Liver (tissue), 9 donors: Measurements from ENCODE around the gene GAGE1. TPM values are rescaled to one million over a fixed set of nuclear protein-coding genes. Genes with fewer than 3 reads are reported as not detected.
"Not testable (repeated sequence)": the region's sequence is repeated elsewhere in the genome, so short reads cannot be mapped to it uniquely, and the experiment has no call there.

Experiments
- DNase-seq: peaks from one replicate; pipeline ENCODE4 v3.0.0-alpha.2; 2017; ENCODE audit warnings: low spot score
- H3K27ac ChIP-seq, 2 donors: one replicate each; pipeline ENCODE4 v1.7.0; 2013; ENCODE audit warnings: inconsistent platforms in 2 of 2, low read length in 2 of 2, control low read depth in 1 of 2, low read depth in 1 of 2, mild to moderate bottlenecking in 1 of 2
- H3K27me3 ChIP-seq, 4 donors: one replicate each; pipeline versions ENCODE4 v1.6.1 to v1.7.0; 2013; ENCODE audit warnings: low read length in 3 of 4, inconsistent platforms in 1 of 4, mild to moderate bottlenecking in 1 of 4, moderate library complexity in 1 of 4; ENCODE audit not compliant: control insufficient read depth in 4 of 4, insufficient read depth in 4 of 4
- H3K36me3 ChIP-seq, 4 donors: one replicate each; pipeline versions ENCODE4 v1.6.1 to v1.7.0; 2013; ENCODE audit warnings: low read length in 3 of 4, mild to moderate bottlenecking in 3 of 4, low read depth in 1 of 4, moderate library complexity in 1 of 4; ENCODE audit not compliant: control insufficient read depth in 4 of 4, insufficient read depth in 3 of 4
- H3K4me1 ChIP-seq, 4 donors: one replicate each; pipeline versions ENCODE4 v1.6.1 to v1.7.0; 2013; ENCODE audit warnings: low read length in 3 of 4, mild to moderate bottlenecking in 3 of 4, moderate library complexity in 1 of 4; ENCODE audit not compliant: control insufficient read depth in 4 of 4, insufficient read depth in 4 of 4
- H3K4me3 ChIP-seq, 3 donors: one replicate each; pipeline versions ENCODE4 v1.6.1 to v1.7.0; 2013; ENCODE audit warnings: low read length in 3 of 3, control low read depth in 1 of 3, low read depth in 1 of 3, mild to moderate bottlenecking in 1 of 3
- H3K9ac ChIP-seq, 2 donors: one replicate each; pipeline ENCODE4 v1.7.0; 2013; ENCODE audit warnings: low read length in 2 of 2, mild to moderate bottlenecking in 2 of 2, moderate library complexity in 2 of 2, control low read depth in 1 of 2, low read depth in 1 of 2
- H3K9me3 ChIP-seq, 4 donors: one replicate each; pipeline versions ENCODE4 v1.6.1 to v1.7.0; 2013; ENCODE audit warnings: low read length in 3 of 4; ENCODE audit not compliant: control insufficient read depth in 4 of 4
- WGBS: extraction: QIAGEN DNeasy Blood & Tissue Kit; methylation state at CpG from one replicate; pipeline ENCODE4 v1.1.7; 2013; 5-methylcytosine and 5-hydroxymethylcytosine counted together
- polyA plus RNA-seq, 2 donors: library from polyadenylated mRNA; stranded (reverse) in 1 of 2; unstranded in 1 of 2; fragments of 200-250 nt in 1 of 2; fragments of >200 nt in 1 of 2; fragmentation: Nextera tagmentation in 1 of 2; extraction: Ambion mirVana in 1 of 2; gene quantifications; one replicate each; pipeline versions ENCODE4 v1.2.1 to v1.2.3, GENCODE V29; 2013 to 2015
- total RNA-seq, 2 donors: library from RNA; depleted of rRNA; stranded (reverse); fragments of >200 nt; gene quantifications; one replicate each; pipeline ENCODE4 v1.2.3, GENCODE V29; 2014
- donor health status: healthy.
- donor health status: healthy.
- donor health status: healthy.
- donor health status: healthy.
- donor health status: healthy.

The GAGE1 gene, protein sequence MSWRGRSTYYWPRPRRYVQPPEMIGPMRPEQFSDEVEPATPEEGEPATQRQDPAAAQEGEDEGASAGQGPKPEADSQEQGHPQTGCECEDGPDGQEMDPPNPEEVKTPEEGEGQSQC
- not detected for total RNA-seq
- polyA plus RNA-seq: not detected

DNA sequence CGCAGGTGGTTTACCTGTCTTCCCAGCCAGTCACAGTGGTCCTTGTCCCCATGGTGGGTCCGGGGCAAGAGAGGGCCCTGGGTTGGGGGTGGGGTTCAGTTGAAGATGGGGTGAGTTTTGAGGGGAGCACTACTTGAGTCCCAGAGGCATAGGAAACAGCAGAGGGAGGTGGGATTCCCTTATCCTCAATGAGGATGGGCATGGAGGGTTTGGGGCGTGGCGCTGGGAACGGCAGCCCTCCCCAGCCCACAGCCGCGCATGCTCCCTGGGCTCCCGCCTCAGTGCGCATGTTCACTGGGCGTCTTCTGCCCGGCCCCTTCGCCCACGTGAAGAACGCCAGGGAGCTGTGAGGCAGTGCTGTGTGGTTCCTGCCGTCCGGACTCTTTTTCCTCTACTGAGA, at the start of gene GAGE1:
GAGE1 (plus strand) TSS at position 301 of the 400 bp plus-strand sequence. CDS start 1,155 bp downstream, outside the sequence.
- not testable (repeated sequence) for H3K27me3 ChIP-seq, H3K9ac ChIP-seq, H3K4me1 ChIP-seq, H3K9me3 ChIP-seq, H3K36me3 ChIP-seq, H3K27ac ChIP-seq, DNase-seq, H3K4me3 ChIP-seq
- no CpG with 5 or more reads among the region's 16 CpGs for WGBS

DNA sequence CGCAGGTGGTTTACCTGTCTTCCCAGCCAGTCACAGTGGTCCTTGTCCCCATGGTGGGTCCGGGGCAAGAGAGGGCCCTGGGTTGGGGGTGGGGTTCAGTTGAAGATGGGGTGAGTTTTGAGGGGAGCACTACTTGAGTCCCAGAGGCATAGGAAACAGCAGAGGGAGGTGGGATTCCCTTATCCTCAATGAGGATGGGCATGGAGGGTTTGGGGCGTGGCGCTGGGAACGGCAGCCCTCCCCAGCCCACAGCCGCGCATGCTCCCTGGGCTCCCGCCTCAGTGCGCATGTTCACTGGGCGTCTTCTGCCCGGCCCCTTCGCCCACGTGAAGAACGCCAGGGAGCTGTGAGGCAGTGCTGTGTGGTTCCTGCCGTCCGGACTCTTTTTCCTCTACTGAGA, 47.8 kb upstream of the GAGE1 start, which contains the start of gene GAGE12E:
GAGE12E (plus strand) TSS at position 301 of the 400 bp plus-strand sequence. CDS start 1,155 bp downstream, outside the sequence.
- H3K9me3 ChIP-seq: not testable (repeated sequence)
- no CpG with 5 or more reads among the region's 16 CpGs for WGBS

DNA sequence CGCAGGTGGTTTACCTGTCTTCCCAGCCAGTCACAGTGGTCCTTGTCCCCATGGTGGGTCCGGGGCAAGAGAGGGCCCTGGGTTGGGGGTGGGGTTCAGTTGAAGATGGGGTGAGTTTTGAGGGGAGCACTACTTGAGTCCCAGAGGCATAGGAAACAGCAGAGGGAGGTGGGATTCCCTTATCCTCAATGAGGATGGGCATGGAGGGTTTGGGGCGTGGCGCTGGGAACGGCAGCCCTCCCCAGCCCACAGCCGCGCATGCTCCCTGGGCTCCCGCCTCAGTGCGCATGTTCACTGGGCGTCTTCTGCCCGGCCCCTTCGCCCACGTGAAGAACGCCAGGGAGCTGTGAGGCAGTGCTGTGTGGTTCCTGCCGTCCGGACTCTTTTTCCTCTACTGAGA, 38.3 kb upstream of the GAGE1 start, which contains the start of gene GAGE12F:
GAGE12F (plus strand) TSS at position 301 of the 400 bp plus-strand sequence. CDS start 1,155 bp downstream, outside the sequence.
- not testable (repeated sequence) for H3K4me3 ChIP-seq, H3K36me3 ChIP-seq, H3K4me1 ChIP-seq, H3K27me3 ChIP-seq, H3K9ac ChIP-seq, H3K27ac ChIP-seq, DNase-seq, H3K9me3 ChIP-seq
- no CpG with 5 or more reads among the region's 16 CpGs for WGBS

More for the DNA sequence above, 47.8 kb upstream of the GAGE1 start, which contains the start of gene GAGE12E:
- H3K27ac ChIP-seq, H3K36me3 ChIP-seq, H3K9ac ChIP-seq, H3K27me3 ChIP-seq, H3K4me1 ChIP-seq, H3K4me3 ChIP-seq, DNase-seq: not testable (repeated sequence)

DNA sequence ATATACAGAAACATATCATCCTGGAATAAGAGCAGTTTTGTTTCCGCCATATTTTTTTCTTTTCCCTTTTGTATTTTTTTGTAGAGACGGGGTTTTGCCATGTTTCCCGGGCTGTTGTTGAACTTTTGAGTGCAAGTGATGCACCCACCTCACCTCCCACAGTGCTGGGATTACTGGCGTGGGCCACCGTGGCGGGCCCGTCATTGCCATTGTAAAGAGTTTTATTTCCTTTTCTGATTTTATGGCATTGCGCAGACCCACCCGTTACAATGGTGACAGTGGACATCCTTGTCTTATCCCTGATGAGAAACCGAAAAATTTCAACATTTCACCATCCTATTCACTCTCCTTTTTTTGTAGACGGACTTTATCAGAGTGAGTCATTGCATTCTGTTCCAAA, 30.1 kb upstream of the GAGE1 start:
- not testable (repeated sequence) for H3K27me3 ChIP-seq, H3K4me1 ChIP-seq, H3K4me3 ChIP-seq, H3K9me3 ChIP-seq, DNase-seq, H3K36me3 ChIP-seq, H3K27ac ChIP-seq, H3K9ac ChIP-seq
- no CpG with 5 or more reads among the region's 11 CpGs for WGBS

DNA sequence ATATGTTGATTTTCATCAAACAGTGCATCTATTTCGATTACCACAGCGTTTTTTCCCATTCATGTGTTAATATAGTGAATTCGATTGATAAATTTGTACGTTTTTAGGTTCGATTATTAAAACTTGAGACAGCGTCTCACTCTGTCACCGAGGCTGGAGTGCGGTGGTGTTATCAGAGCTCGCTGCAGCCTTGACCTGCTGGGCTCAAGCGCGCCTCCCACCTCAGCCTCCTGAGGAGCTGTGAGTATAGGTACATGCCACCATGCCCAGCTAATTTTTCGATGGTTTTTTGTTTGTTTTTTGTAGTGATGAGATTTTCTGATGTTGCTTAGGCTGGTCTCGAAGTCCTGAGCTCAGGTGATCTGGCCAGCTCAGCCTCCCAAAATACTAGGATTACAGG, 29.7 kb upstream of the GAGE1 start:
- H3K4me1 ChIP-seq, H3K9me3 ChIP-seq, H3K4me3 ChIP-seq, DNase-seq, H3K27me3 ChIP-seq, H3K36me3 ChIP-seq, H3K9ac ChIP-seq, H3K27ac ChIP-seq: not testable (repeated sequence)
- WGBS: no CpG with 5 or more reads among the region's 13 CpGs

DNA sequence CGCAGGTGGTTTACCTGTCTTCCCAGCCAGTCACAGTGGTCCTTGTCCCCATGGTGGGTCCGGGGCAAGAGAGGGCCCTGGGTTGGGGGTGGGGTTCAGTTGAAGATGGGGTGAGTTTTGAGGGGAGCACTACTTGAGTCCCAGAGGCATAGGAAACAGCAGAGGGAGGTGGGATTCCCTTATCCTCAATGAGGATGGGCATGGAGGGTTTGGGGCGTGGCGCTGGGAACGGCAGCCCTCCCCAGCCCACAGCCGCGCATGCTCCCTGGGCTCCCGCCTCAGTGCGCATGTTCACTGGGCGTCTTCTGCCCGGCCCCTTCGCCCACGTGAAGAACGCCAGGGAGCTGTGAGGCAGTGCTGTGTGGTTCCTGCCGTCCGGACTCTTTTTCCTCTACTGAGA, 28.7 kb upstream of the GAGE1 start, which contains the start of gene GAGE12G:
GAGE12G (plus strand) TSS at position 301 of the 400 bp plus-strand sequence. CDS start 1,155 bp downstream, outside the sequence.
- WGBS: no CpG with 5 or more reads among the region's 16 CpGs
- not testable (repeated sequence) for H3K9ac ChIP-seq, H3K27ac ChIP-seq, DNase-seq, H3K4me1 ChIP-seq, H3K4me3 ChIP-seq, H3K27me3 ChIP-seq, H3K9me3 ChIP-seq, H3K36me3 ChIP-seq

DNA sequence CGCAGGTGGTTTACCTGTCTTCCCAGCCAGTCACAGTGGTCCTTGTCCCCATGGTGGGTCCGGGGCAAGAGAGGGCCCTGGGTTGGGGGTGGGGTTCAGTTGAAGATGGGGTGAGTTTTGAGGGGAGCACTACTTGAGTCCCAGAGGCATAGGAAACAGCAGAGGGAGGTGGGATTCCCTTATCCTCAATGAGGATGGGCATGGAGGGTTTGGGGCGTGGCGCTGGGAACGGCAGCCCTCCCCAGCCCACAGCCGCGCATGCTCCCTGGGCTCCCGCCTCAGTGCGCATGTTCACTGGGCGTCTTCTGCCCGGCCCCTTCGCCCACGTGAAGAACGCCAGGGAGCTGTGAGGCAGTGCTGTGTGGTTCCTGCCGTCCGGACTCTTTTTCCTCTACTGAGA, 19.2 kb upstream of the GAGE1 start, which contains the start of gene GAGE12H:
GAGE12H (plus strand) TSS at position 301 of the 400 bp plus-strand sequence. CDS start 1,155 bp downstream, outside the sequence.
- WGBS: no CpG with 5 or more reads among the region's 16 CpGs

DNA sequence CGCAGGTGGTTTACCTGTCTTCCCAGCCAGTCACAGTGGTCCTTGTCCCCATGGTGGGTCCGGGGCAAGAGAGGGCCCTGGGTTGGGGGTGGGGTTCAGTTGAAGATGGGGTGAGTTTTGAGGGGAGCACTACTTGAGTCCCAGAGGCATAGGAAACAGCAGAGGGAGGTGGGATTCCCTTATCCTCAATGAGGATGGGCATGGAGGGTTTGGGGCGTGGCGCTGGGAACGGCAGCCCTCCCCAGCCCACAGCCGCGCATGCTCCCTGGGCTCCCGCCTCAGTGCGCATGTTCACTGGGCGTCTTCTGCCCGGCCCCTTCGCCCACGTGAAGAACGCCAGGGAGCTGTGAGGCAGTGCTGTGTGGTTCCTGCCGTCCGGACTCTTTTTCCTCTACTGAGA, 9.6 kb upstream of the GAGE1 start, which contains the start of gene GAGE2A:
GAGE2A (plus strand) TSS at position 301 of the 400 bp plus-strand sequence. CDS start 1,155 bp downstream, outside the sequence.
- no CpG with 5 or more reads among the region's 16 CpGs for WGBS
- not testable (repeated sequence) for DNase-seq, H3K27me3 ChIP-seq, H3K4me3 ChIP-seq, H3K36me3 ChIP-seq, H3K9ac ChIP-seq, H3K4me1 ChIP-seq, H3K27ac ChIP-seq, H3K9me3 ChIP-seq

More for the DNA sequence above, 19.2 kb upstream of the GAGE1 start, which contains the start of gene GAGE12H:
- H3K27me3 ChIP-seq, H3K4me3 ChIP-seq, H3K9ac ChIP-seq, H3K27ac ChIP-seq, H3K36me3 ChIP-seq, H3K4me1 ChIP-seq, H3K9me3 ChIP-seq, DNase-seq: not testable (repeated sequence)
